B cell (primary cell): Measurements from ENCODE around the gene CNOT1. TPM values are rescaled to one million over a fixed set of nuclear protein-coding genes. Genes with fewer than 3 reads are reported as not detected.

ENCODE experiments used
- ATAC-seq: fragments of 200-7000 bp; cut with Tn5 transposase; one replicate; pipeline ENCODE4 v1.10.0; 2021; ENCODE audit warnings: low read depth, mild to moderate bottlenecking, moderate number of reproducible peaks, moderate library complexity
- CTCF ChIA-PET: fragments of 350-600 bp; sonication (Branson Sonifier 250); formaldehyde crosslinking; loops from one replicate; lab custom pipeline; 2021; ENCODE audit warnings: antibody characterized with exemption, inconsistent platforms; lab: Charles Lee
- POLR2A ChIA-PET: fragments of 350-600 bp; sonication (Branson Sonifier 250); formaldehyde crosslinking; loops from one replicate; lab custom pipeline; 2021; ENCODE audit warnings: antibody characterized with exemption; lab: Charles Lee
- DNase-seq: peaks from one replicate; pipeline ENCODE4 v3.0.0; 2013
- H2AFZ ChIP-seq: 2 replicates; pipeline ENCODE4 v1.6.1; 2012; ENCODE audit warnings: mild to moderate bottlenecking, low read depth, low read length; ENCODE audit not compliant: insufficient read depth, poor library complexity, severe bottlenecking
- H3K27ac ChIP-seq, 2 donors: 1 replicate in 1 of 2; 2 replicates in 1 of 2; pipeline ENCODE4 v1.5.1; 2012 to 2013; ENCODE audit warnings: low read length in 2 of 2, mild to moderate bottlenecking in 2 of 2, moderate library complexity in 1 of 2
- H3K27me3 ChIP-seq, 4 experiments: fragments of 200-600 bp in 1 of 4; sonication (generic) in 1 of 4; replicated peaks in 1 of 4; 1 replicate in 2 of 4; 2 replicates in 2 of 4; pipeline versions ENCODE4 v1.6.1 to v1.7.0; 2013 to 2016; ENCODE audit warnings: low read length in 3 of 4, mild to moderate bottlenecking in 2 of 4, mixed read lengths in 1 of 4, moderate library complexity in 1 of 4; ENCODE audit not compliant: insufficient read depth in 4 of 4, control insufficient read depth in 3 of 4; ENCODE audit errors: control extremely low read depth in 1 of 4
- H3K36me3 ChIP-seq, 2 experiments: replicated peaks in 1 of 2; 1 replicate in 1 of 2; 2 replicates in 1 of 2; pipeline versions ENCODE4 v1.6.1 to v1.7.1; 2013; ENCODE audit warnings: low read length in 1 of 2; ENCODE audit not compliant: insufficient read depth in 2 of 2, control insufficient read depth in 1 of 2; ENCODE audit errors: control extremely low read depth in 1 of 2, extremely low read depth in 1 of 2
- H3K4me1 ChIP-seq, 2 donors: fragments of 200-600 bp in 1 of 2; sonication (generic) in 1 of 2; 1 replicate in 1 of 2; 2 replicates in 1 of 2; pipeline versions ENCODE4 v1.5.1 to v1.6.1; 2013 to 2017; ENCODE audit warnings: low read length in 2 of 2; ENCODE audit not compliant: control insufficient read depth in 2 of 2, insufficient read depth in 2 of 2
- H3K4me2 ChIP-seq: replicated peaks from 2 replicates; pipeline ENCODE3; 2012; ENCODE audit warnings: mild to moderate bottlenecking, low read depth, low read length; ENCODE audit not compliant: poor library complexity, severe bottlenecking
- H3K4me3 ChIP-seq, 5 experiments: fragments of 200-600 bp in 1 of 5; sonication (generic) in 1 of 5; 1 replicate in 3 of 5; 2 replicates in 2 of 5; pipeline versions ENCODE4 v1.5.1 to v1.7.0; 2011 to 2016; ENCODE audit warnings: low read length in 4 of 5, mild to moderate bottlenecking in 4 of 5, low read depth in 2 of 5, control low read depth in 1 of 5, moderate library complexity in 1 of 5; ENCODE audit not compliant: insufficient read depth in 1 of 5; ENCODE audit errors: control extremely low read depth in 1 of 5, extremely low read depth in 1 of 5
- H3K79me2 ChIP-seq: fragments of 200-600 bp; sonication (generic); one replicate; pipeline ENCODE4 v1.6.0; 2016; ENCODE audit warnings: low read length; ENCODE audit not compliant: control insufficient read depth, insufficient read depth
- H3K9ac ChIP-seq: fragments of 200-600 bp; sonication (generic); 2 replicates; pipeline ENCODE4 v1.6.1; 2017; ENCODE audit warnings: mild to moderate bottlenecking, low read length, moderate library complexity
- H3K9me3 ChIP-seq, 3 donors: one replicate each; pipeline versions ENCODE4 v1.6.1 to v1.7.1; 2013; ENCODE audit warnings: low read length in 2 of 3; ENCODE audit not compliant: control insufficient read depth in 2 of 3, insufficient read depth in 1 of 3; ENCODE audit errors: control extremely low read depth in 1 of 3
- H4K20me1 ChIP-seq: 2 replicates; pipeline ENCODE4 v1.6.0; 2012; ENCODE audit warnings: mild to moderate bottlenecking, low read length; ENCODE audit not compliant: insufficient read depth, control insufficient read depth, poor library complexity, severe bottlenecking
- H3K27ac Mint-ChIP-seq: one replicate; pipeline ENCODE4 v1.8.0; 2021; ENCODE audit warnings: mixed read lengths
- H3K27me3 Mint-ChIP-seq: one replicate; pipeline ENCODE4 v1.8.0; 2021; ENCODE audit warnings: mixed read lengths
- H3K4me1 Mint-ChIP-seq: one replicate; pipeline ENCODE4 v1.8.0; 2021; ENCODE audit warnings: mixed read lengths
- H3K4me3 Mint-ChIP-seq: one replicate; pipeline ENCODE4 v1.8.0; 2021; ENCODE audit warnings: mixed read lengths
- H3K9me3 Mint-ChIP-seq: one replicate; pipeline ENCODE4 v1.8.0; 2022; ENCODE audit warnings: mixed read lengths; ENCODE audit not compliant: insufficient read depth
- EZH2 ChIP-seq: IDR thresholded peaks from 2 replicates; pipeline ENCODE4 v1.6.1; 2012; ENCODE audit warnings: borderline replicate concordance, low read depth, mild to moderate bottlenecking, moderate library complexity, low read length; ENCODE audit not compliant: insufficient read depth, poor library complexity, severe bottlenecking
- WGBS: methylation state at CpG from one replicate; pipeline ENCODE4 v1.1.5; 2013; ENCODE audit warnings: missing lambda C conversion rate; ENCODE audit not compliant: insufficient coverage; 5-methylcytosine and 5-hydroxymethylcytosine counted together
- intact Hi-C: fragments of 100-400 bp; cut with micrococcal nuclease; formaldehyde crosslinking; loops from one replicate; pipeline ENCODE4 v1.10.0; 2022
- polyA plus RNA-seq: library from polyadenylated mRNA; depleted of rRNA; stranded (reverse); fragments of >200 nt; gene quantifications from 2 replicates; pipeline ENCODE4 v1.2.3, GENCODE V29; 2012
- total RNA-seq, 2 donors: library from RNA; stranded (reverse); fragments of 120-200 nt in 1 of 2; gene quantifications; 1 replicate in 1 of 2; 2 replicates in 1 of 2; pipeline versions ENCODE4 v1.2.3 to v1.2.4, GENCODE V29; 2013 to 2022
- TF ChIP-seq, protein P1 (sequence below): fragments of 200-600 bp; IDR thresholded peaks from one replicate; pipeline ENCODE4 v1.8.0; 2022; ENCODE audit warnings: antibody characterized with exemption, mild to moderate bottlenecking

Gene CNOT1
- total and polyA plus RNA-seq, 2 donors (not counting 1 experiment from before 2014, with no cell fraction given), result 211 to 268 TPM

- Histone ChIP-seq H3K27ac (no peak overlapping the region), H3K4me1 (peaks cover 1 to 11% of the 10 kb centered on the region in 2 donors), H3K36me3 (no peaks in the 10 kb centered on the region), H3K4me2 (peak overlapping the region; percentile 15), H3K27me3 (peaks cover 0 to 4% (median 0%) of the 10 kb centered on the region in 4 experiments), H4K20me1 (no peaks in the 10 kb centered on the region), H3K79me2 (no peaks in the 10 kb centered on the region), H2AFZ (no peak overlapping the region), H3K9me3 (no peaks in the 10 kb centered on the region), H3K9ac (no peak overlapping the region), H3K4me3 (no peak overlapping the region)
- H3K9me3 Mint-ChIP-seq, result no peaks in the 10 kb centered on the region
- intact Hi-C loops, result no loop called here
- DNase-seq (peak; percentile 61), ATAC-seq (peak; percentile 31)
- no peak overlapping the region for H3K4me3 Mint-ChIP-seq
- TF ChIP-seq, protein P1, sequence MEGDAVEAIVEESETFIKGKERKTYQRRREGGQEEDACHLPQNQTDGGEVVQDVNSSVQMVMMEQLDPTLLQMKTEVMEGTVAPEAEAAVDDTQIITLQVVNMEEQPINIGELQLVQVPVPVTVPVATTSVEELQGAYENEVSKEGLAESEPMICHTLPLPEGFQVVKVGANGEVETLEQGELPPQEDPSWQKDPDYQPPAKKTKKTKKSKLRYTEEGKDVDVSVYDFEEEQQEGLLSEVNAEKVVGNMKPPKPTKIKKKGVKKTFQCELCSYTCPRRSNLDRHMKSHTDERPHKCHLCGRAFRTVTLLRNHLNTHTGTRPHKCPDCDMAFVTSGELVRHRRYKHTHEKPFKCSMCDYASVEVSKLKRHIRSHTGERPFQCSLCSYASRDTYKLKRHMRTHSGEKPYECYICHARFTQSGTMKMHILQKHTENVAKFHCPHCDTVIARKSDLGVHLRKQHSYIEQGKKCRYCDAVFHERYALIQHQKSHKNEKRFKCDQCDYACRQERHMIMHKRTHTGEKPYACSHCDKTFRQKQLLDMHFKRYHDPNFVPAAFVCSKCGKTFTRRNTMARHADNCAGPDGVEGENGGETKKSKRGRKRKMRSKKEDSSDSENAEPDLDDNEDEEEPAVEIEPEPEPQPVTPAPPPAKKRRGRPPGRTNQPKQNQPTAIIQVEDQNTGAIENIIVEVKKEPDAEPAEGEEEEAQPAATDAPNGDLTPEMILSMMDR, result no peak
- TF ChIP-seq EZH2, result no peak
- peaks cover 11% of the 10 kb centered on the region for H3K4me1 Mint-ChIP-seq
- 4% methylated on average over 8 of the region's 8 CpGs for WGBS
- ChIA-PET CTCF (interaction anchor here (1.4 to 2.1 kb wide), 2 partner anchors 7 to 9 kb away, joined by 4 to 6 read pairs; no protein-coding TSS in a partner anchor), POLR2A (no interaction called here)
- no peak overlapping the region for H3K27ac Mint-ChIP-seq
- peaks cover 8% of the 10 kb centered on the region for H3K27me3 Mint-ChIP-seq
Observed at GRCh38 chr16:58494981-58495520, 134.6 kb downstream of the CNOT1 start.

GRCh38 chr16:58493756-58494431, 135.7 kb downstream of the CNOT1 start:
- ChIA-PET POLR2A (no interaction called here), CTCF (interaction anchor here (0.6 to 1.8 kb wide), 4 partner anchors 18 to 295 kb away, joined by 3 to 5 read pairs (median 4); no protein-coding TSS in a partner anchor)
- peaks cover 0 to 8% of the 10 kb centered on the region in 2 donors for H3K4me1 ChIP-seq
- H3K27ac ChIP-seq, result no peak overlapping the region
- H3K9me3 ChIP-seq, result no peaks in the 10 kb centered on the region
- 61% methylated on average over 19 of the region's 20 CpGs for WGBS
- H3K4me3 ChIP-seq, result no peak overlapping the region
- no peak overlapping the region for H2AFZ ChIP-seq
- DNase-seq (no peak), ATAC-seq (no peak)
- H4K20me1 ChIP-seq, result no peaks in the 10 kb centered on the region
- H3K4me1 Mint-ChIP-seq, result peaks cover 7% of the 10 kb centered on the region
- H3K27ac Mint-ChIP-seq, result no peak overlapping the region
- H3K9me3 Mint-ChIP-seq, result no peaks in the 10 kb centered on the region
- H3K79me2 ChIP-seq, result no peaks in the 10 kb centered on the region
- H3K27me3 ChIP-seq, result peaks cover 0 to 2% (median 0%) of the 10 kb centered on the region in 4 experiments
- no peaks in the 10 kb centered on the region for H3K36me3 ChIP-seq
- intact Hi-C loops, result no loop called here
- H3K4me2 ChIP-seq, result no peak overlapping the region
- no peak overlapping the region for H3K4me3 Mint-ChIP-seq
- peaks cover 9% of the 10 kb centered on the region for H3K27me3 Mint-ChIP-seq
- H3K9ac ChIP-seq, result no peak overlapping the region
- TF ChIP-seq, protein P1, result no peak
- no peak for TF ChIP-seq EZH2
